GM13976 (cell line): ENCODE data around the gene DDX46.
"Not testable (repeated sequence)": the region's sequence is repeated elsewhere in the genome, so short reads cannot be mapped to it uniquely, and the experiment has no call there.

Experiments
- DNase-seq: peaks from one replicate; pipeline ENCODE4 v3.0.0; 2012; ENCODE audit warnings: low spot score
- in situ Hi-C: fragments of 300-500 bp; cut with MboI; formaldehyde crosslinking; loops from one replicate; pipeline ENCODE4 v1.12.0; 2022; ENCODE audit warnings: low sequenced_read_pairs, mixed read lengths, inconsistent platforms; ENCODE audit not compliant: unreplicated experiment
- TF ChIP-seq, protein P1 (sequence below): IDR thresholded peaks from 2 replicates; pipeline ENCODE4 v1.5.1; 2012; ENCODE audit warnings: borderline replicate concordance, mild to moderate bottlenecking; ENCODE audit not compliant: insufficient read depth; ENCODE audit errors: extremely low read depth, missing control alignments, control extremely low read depth

DDX46 gene

DNA sequence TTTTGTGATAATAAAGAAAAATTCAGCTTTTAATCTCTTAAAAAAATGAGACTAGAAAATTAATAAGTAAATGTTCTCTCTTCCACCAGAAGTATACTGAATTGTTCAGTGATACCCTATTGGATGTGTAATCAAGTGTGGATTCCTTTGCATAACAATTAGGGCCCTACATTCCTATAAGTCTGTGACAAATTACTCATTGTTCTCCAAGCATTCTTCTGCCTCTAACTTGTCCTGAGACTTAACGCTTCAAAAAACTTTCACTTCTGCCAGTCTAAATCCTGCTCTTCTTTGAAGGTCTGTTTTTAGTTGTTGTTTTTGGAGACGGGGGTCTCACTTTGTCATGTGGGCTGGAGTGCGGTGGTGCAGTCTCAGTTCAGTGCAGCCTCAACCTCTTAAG, 9.2 kb upstream of the DDX46 start:
- in situ Hi-C loops = no loop called here
- DNase-seq = no peak
- TF ChIP-seq, protein P1, sequence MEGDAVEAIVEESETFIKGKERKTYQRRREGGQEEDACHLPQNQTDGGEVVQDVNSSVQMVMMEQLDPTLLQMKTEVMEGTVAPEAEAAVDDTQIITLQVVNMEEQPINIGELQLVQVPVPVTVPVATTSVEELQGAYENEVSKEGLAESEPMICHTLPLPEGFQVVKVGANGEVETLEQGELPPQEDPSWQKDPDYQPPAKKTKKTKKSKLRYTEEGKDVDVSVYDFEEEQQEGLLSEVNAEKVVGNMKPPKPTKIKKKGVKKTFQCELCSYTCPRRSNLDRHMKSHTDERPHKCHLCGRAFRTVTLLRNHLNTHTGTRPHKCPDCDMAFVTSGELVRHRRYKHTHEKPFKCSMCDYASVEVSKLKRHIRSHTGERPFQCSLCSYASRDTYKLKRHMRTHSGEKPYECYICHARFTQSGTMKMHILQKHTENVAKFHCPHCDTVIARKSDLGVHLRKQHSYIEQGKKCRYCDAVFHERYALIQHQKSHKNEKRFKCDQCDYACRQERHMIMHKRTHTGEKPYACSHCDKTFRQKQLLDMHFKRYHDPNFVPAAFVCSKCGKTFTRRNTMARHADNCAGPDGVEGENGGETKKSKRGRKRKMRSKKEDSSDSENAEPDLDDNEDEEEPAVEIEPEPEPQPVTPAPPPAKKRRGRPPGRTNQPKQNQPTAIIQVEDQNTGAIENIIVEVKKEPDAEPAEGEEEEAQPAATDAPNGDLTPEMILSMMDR = no peak

DNA sequence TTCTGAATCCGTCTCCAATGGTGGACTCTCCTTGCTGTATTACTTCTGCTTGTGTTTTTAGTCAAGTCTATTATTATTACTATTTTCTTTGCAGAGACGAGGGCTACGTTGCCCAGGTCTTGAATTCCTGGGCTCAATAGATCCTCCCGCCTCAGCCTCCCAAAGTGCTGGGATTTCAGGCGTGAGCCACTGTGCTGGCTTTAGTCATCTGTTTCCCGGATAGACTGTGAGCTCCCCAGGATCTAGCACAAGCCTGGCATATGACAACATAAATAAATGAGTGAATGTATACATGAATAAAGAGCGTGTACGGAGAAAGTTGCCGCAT, 439 bp upstream of the DDX46 start:
- TF ChIP-seq, protein P1 = no peak
- DNase-seq = no peak
- in situ Hi-C loops = no loop called here

DNA sequence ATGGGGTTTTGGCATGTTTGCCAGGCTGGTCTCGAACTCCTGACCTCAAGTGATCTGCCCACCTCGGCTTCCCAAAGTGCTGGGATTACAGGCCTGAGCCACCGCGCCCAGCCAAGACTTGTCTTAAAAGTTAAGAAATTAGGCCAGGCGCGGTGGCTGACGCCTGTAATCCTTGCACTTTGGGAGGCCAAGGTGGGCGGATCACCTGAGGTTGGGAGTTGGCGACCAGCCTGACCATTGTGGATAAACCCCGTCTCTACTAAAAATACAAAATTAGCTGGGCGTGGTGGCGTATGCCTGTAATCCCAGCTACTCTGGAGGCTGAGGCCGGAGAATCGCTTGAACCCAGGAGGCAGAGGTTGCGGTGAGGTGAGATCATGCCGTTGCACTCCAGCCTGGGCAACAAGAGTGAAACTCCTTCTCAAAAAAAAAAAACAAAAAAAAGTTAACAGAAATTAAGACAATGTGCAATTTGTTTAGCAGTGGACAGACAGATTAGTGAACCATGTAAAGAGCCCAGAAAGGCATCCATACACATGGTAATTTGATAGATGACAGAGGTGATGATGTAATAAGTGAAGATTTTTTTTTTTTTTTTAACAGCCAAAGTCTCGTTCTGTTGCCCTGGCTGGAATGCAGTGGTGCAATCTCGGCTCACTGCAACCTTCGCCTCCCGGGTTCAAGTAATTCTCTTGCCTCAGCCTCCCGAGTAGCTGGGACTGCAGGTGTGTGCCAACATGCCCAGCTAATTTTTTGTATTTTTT, 9.1 kb downstream of the DDX46 start:
- DNase-seq, in situ Hi-C loops: not testable (repeated sequence)

DNA sequence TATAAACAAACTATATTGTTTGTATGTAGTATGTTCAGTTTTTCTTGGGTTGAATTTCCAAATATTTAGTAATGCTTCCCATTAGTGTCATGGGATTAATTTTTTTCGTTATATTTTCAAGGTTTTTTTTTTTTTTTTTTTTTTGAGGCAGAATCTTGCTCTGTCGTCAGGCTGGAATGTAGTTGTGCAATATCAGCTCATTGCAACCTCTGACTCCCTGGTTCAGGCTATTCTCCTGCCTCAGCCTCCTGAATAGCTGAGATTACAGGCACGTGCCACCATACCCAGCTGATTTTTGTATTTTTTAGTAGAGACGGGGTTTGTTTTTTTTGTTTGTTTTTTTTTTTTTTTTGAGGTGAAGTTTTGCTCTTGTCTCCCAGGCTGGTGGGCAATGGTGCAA, 10.6 kb downstream of the DDX46 start:
- TF ChIP-seq, protein P1 = no peak
- no peak for DNase-seq
- in situ Hi-C loops = no loop called here

DNA sequence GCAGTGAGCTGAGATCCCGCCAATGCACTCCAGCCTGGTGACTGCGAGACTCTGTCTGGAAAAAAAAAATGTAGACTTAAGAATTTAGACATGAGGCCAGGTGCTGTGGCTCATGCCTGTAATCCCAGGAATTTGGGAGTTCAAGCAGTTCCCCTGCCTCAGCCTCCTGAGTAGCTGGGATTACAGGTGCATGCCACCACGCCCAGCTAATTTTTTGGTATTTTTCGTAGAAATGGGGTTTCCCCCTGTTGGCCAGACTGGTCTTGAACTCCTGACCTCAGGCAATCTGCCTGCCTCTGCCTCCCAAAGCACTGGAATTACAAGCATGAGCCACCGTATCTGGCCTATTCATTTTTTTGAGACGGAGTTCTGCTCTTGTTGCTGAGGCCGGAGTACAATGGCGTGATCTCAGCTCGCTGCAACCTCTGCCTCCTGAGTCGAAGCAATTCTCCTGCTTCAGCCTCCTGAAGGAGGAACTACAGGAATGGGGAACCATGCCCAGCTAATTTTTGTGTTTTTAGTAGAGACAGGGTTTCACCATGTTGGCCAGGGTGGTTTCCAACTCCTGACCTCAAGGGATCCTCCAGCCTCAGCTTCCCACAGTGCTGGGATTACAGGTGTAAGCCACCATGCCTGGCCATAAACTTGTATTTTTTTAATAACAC, 14.0 kb downstream of the DDX46 start:
- no peak for DNase-seq
- TF ChIP-seq, protein P1 = no peak
- in situ Hi-C loops = no loop called here

DNA sequence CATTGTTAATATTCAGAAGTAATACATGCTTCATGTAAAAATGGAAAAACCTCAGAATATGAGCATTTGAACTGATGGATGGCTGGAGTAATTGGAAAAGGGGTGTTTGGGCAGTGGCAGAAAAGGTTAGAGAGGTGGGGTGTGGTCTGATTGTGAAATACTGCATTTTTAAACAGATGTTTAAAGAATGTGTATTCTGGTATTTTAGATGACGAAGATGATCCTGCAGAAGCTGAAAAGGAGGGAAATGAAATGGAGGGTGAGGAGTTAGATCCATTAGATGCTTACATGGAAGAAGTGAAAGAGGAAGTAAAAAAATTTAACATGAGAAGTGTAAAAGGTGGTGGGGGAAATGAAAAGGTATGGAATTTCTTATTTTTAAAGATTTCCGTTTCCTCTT, 18.8 kb downstream of the DDX46 start:
- DNase-seq = no peak
- TF ChIP-seq, protein P1 = no peak
- in situ Hi-C loops = no loop called here

- in situ Hi-C loops = no loop called here
- DNase-seq = no peak
- TF ChIP-seq, protein P1 = no peak
Measured at GRCh38 chr5:134784241-134784920, 25.8 kb downstream of the DDX46 start.
